Activated B cell treated with CpG ODN at 0.5 μM for 24 hours (primary cell): ENCODE measurements around the gene NSD1. TPM values are rescaled to one million over a fixed set of nuclear protein-coding genes. Genes with fewer than 3 reads are reported as not detected.
"Not testable (repeated sequence)": the region's sequence is repeated elsewhere in the genome, so short reads cannot be mapped to it uniquely, and the experiment has no call there.

ENCODE experiments used
- ATAC-seq: fragments of 200-7000 bp; cut with Tn5 transposase; one replicate; pipeline ENCODE4 v1.10.0; 2021; ENCODE audit warnings: low read depth, mild to moderate bottlenecking, moderate library complexity
- CTCF ChIA-PET: fragments of 350-600 bp; sonication (Branson Sonifier 250); formaldehyde crosslinking; loops from one replicate; lab custom pipeline; 2021; ENCODE audit warnings: antibody characterized with exemption; lab: Charles Lee
- POLR2A ChIA-PET: fragments of 350-600 bp; sonication (Branson Sonifier 250); formaldehyde crosslinking; loops from one replicate; lab custom pipeline; 2021; ENCODE audit warnings: antibody characterized with exemption; lab: Charles Lee
- DNase-seq: peaks from one replicate; pipeline ENCODE4 v3.0.0; 2022
- H3K27ac Mint-ChIP-seq: one replicate; pipeline ENCODE4 v1.8.0; 2020; ENCODE audit warnings: mixed read lengths
- H3K27me3 Mint-ChIP-seq: one replicate; pipeline ENCODE4 v1.8.0; 2021; ENCODE audit warnings: mixed read lengths
- H3K36me3 Mint-ChIP-seq: one replicate; pipeline ENCODE4 v1.8.0; 2021; ENCODE audit warnings: low read depth, mixed read lengths
- H3K4me1 Mint-ChIP-seq: one replicate; pipeline ENCODE4 v1.8.0; 2021; ENCODE audit warnings: mixed read lengths
- H3K4me3 Mint-ChIP-seq: one replicate; pipeline ENCODE4 v1.8.0; 2020; ENCODE audit warnings: mild to moderate bottlenecking, mixed read lengths
- H3K9me3 Mint-ChIP-seq: one replicate; pipeline ENCODE4 v1.8.0; 2020; ENCODE audit warnings: mixed read lengths
- intact Hi-C: fragments of 100-400 bp; cut with micrococcal nuclease; formaldehyde crosslinking; loops from one replicate; pipeline ENCODE4 v1.15.1; 2024
- total RNA-seq: library from RNA; stranded (reverse); gene quantifications from 2 replicates; pipeline ENCODE4 v1.2.3, GENCODE V29; 2022
- TF ChIP-seq, protein P1 (sequence below): fragments of 200-600 bp; IDR thresholded peaks from one replicate; pipeline ENCODE4 v1.8.0; 2022; ENCODE audit warnings: antibody characterized with exemption, mild to moderate bottlenecking

Gene NSD1
- total RNA-seq, 1 donor from 2014 or later, result 108 TPM

DNA sequence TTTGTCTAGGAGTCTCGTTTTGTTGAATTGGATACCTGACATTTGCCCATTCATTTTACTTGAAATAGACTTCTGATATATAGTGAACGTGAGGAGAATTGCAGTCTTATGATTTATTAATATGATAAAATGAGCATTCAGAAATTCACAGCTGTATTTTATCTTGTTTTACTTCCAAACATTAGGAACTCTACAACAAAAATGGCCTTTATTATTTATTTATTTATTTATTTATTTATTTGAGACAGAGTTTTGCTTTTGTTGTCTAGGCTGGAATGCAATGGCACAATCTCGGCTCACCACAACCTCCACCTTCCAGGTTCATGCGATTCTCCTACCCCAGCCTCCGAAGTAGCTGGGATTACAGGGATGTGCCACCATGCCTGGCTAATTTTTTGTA is 108.7 kb downstream of the NSD1 start:
- peaks cover 85% of the 10 kb centered on the region for H3K36me3 Mint-ChIP-seq
- DNase-seq (no peak), ATAC-seq (no peak)
- no peaks in the 10 kb centered on the region for H3K4me1 Mint-ChIP-seq
- CTCF ChIA-PET, result interaction anchor here (1.5 kb wide), 1 partner anchor 128 kb away, joined by 4 read pairs; no protein-coding TSS in a partner anchor
- no peaks in the 10 kb centered on the region for H3K9me3 Mint-ChIP-seq
- intact Hi-C loops, result no loop called here
- POLR2A ChIA-PET, result no interaction called here
- H3K4me3 Mint-ChIP-seq, result no peak overlapping the region
- TF ChIP-seq, protein P1, sequence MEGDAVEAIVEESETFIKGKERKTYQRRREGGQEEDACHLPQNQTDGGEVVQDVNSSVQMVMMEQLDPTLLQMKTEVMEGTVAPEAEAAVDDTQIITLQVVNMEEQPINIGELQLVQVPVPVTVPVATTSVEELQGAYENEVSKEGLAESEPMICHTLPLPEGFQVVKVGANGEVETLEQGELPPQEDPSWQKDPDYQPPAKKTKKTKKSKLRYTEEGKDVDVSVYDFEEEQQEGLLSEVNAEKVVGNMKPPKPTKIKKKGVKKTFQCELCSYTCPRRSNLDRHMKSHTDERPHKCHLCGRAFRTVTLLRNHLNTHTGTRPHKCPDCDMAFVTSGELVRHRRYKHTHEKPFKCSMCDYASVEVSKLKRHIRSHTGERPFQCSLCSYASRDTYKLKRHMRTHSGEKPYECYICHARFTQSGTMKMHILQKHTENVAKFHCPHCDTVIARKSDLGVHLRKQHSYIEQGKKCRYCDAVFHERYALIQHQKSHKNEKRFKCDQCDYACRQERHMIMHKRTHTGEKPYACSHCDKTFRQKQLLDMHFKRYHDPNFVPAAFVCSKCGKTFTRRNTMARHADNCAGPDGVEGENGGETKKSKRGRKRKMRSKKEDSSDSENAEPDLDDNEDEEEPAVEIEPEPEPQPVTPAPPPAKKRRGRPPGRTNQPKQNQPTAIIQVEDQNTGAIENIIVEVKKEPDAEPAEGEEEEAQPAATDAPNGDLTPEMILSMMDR, result no peak
- H3K27me3 Mint-ChIP-seq, result no peaks in the 10 kb centered on the region
- no peak overlapping the region for H3K27ac Mint-ChIP-seq

DNA sequence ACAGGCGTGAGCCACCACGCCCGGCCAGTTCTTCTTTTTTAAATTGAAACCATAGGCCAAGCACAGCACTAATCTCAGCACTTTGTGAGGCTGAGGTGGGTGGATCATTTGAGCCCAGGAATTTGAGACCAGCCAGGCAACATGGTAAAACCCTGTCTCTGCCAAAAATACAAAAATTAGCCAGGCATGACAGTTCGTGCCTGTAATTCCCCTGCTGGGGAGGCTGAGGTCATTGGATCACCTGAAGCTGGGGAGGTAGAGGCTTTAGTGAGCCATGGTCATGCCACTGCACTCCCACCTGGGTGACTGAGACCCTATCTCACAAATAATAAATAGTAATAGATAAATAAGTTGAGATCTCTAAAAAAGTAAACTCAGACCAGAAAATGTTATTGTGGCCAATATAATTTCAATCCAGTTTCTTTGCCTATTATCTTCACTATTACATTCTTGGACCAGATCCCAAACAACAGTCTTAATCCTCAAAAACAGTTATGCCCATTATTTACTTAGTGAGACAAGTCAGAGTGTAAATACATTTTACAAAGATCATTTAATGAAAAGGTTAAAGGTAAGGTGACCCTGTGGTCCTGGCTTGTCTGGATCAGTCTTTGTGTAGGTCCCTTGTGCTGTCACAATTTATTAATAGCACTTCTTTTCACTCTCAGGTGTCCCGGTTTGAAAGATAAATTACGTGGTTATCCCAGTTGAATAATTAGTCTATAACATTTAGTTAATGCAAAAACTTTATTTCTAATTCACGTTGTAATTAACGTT is 116.4 kb downstream of the NSD1 start:
- no peaks in the 10 kb centered on the region for H3K27me3 Mint-ChIP-seq
- TF ChIP-seq, protein P1, result no peak
- H3K4me3 Mint-ChIP-seq, result no peak overlapping the region
- POLR2A ChIA-PET, result no interaction called here
- DNase-seq (no peak), ATAC-seq (no peak)
- CTCF ChIA-PET, result interaction anchor here (0.9 kb wide), 1 partner anchor 138 kb away, joined by 3 read pairs; no protein-coding TSS in a partner anchor
- no peak overlapping the region for H3K27ac Mint-ChIP-seq
- intact Hi-C loops, result no loop called here
- peaks cover 77% of the 10 kb centered on the region for H3K36me3 Mint-ChIP-seq
- no peaks in the 10 kb centered on the region for H3K9me3 Mint-ChIP-seq
- H3K4me1 Mint-ChIP-seq, result no peaks in the 10 kb centered on the region

DNA sequence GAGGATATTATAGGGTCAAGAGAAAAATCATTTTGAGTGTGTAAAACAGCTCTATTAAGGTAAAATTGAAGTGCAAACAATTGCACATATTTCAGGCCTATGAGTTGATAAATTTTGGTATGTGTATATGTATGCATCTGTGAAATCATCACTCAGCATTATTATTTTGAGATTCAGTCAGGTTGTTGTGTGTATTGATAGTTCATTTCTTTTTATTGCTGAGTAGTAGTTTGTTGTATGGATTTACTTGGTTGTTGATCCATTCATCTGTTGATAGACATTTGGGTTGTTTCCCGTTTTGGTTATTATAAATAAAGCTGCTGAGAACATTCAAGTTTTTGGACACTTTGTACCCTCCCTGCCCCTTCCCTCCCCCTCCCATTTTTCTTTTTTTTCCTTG is 119.7 kb downstream of the NSD1 start:
- POLR2A ChIA-PET, result no interaction called here

DNA sequence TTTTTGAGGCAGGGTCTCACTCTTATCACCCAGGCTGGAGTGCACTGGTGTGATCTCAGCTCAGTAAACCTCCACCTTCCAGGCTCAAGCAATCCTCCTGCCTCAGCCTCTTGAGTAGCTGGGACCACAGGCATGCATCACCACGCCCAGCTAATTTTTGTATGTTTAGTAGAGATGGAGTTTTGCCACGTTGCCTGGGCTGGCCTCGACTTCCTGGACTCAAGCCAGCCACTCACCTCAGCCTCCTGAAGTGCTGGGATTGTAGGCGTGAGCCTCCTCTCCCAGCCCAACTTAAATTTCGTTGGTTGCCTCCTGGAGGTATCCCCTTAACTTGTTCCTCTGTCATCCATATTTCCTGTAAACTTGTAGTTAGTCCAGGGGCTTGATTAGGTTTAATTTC is 122.7 kb downstream of the NSD1 start:
- Mint-ChIP-seq H3K36me3 (peaks cover 87% of the 10 kb centered on the region), H3K4me1 (no peaks in the 10 kb centered on the region), H3K27me3 (no peaks in the 10 kb centered on the region), H3K4me3 (no peak overlapping the region), H3K9me3 (no peaks in the 10 kb centered on the region), H3K27ac (no peak overlapping the region)
- CTCF ChIA-PET, result no interaction called here
- POLR2A ChIA-PET, result no interaction called here
- TF ChIP-seq, protein P1, result no peak
- no peak for DNase-seq
- intact Hi-C loops, result loop anchor here (5.0 kb wide), 1 partner anchor 144 kb away; no protein-coding TSS in a partner anchor
- no peak for ATAC-seq

More for the DNA sequence above, 119.7 kb downstream of the NSD1 start:
- DNase-seq (no peak), ATAC-seq (no peak)
- Mint-ChIP-seq H3K4me1 (no peaks in the 10 kb centered on the region), H3K4me3 (no peak overlapping the region), H3K27ac (no peak overlapping the region), H3K27me3 (no peaks in the 10 kb centered on the region), H3K36me3 (peaks cover 79% of the 10 kb centered on the region), H3K9me3 (no peaks in the 10 kb centered on the region)
- TF ChIP-seq, protein P1, result no peak
- CTCF ChIA-PET, result no interaction called here
- intact Hi-C loops, result no loop called here

DNA sequence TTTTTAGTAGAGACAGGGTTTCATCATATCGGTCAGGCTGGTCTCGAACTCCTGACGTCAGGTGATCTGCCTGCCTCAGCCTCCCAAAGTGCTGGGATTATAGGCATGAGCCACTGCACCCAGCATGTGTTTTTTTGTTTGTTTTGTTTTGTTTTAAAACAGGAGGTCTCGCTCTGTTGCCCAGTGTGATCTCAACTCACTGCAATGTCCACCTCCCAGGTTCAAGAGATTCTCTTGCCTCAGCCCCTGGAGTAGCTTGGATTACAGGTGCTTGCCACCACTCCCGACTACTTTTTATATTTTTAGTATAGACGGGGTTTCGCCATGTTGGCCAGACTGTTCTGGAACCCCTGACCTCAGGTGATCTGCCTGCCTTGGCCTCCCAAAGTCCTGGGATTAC is 125.1 kb downstream of the NSD1 start:
- H3K4me1 Mint-ChIP-seq, H3K9me3 Mint-ChIP-seq, H3K27me3 Mint-ChIP-seq, ATAC-seq, H3K4me3 Mint-ChIP-seq, POLR2A ChIA-PET, H3K27ac Mint-ChIP-seq, DNase-seq, CTCF ChIA-PET: not testable (repeated sequence)
- H3K36me3 Mint-ChIP-seq, result peaks cover 87% of the 10 kb centered on the region
- intact Hi-C loops, result loop anchor here (5.0 kb wide), 1 partner anchor 146 kb away; no protein-coding TSS in a partner anchor
